ENCODE data around the gene SRCIN1.
A peak's percentile ranks its signal among the peaks of the same experiment; 100 is the strongest.

- TF ChIP-seq CTCF (IDR thresholded peaks at IDR 0.05; ENCODE audit: low read depth, low read length, poor library complexity, severe bottlenecking) (peak; percentile 90), EZH2phosphoT487 (IDR thresholded peaks at IDR 0.05; ENCODE audit: borderline replicate concordance, low read length) (no peak)
Measured at GRCh38 chr17:38508954-38509771, 96.6 kb downstream of the SRCIN1 start.

Measured in DOHH2 (cell line).